GM21717 (cell line): ENCODE measurements around the gene ANKLE1.

Experiments used
- ATAC-seq: cut with Tn5 transposase; IDR thresholded peaks from one replicate; pipeline ENCODE4 v1.9.1; 2021; ENCODE audit warnings: mild to moderate bottlenecking, moderate library complexity; ENCODE audit not compliant: unreplicated experiment

ANKLE1 gene

GRCh38 chr19:17281391-17282304 is at the start of gene ANKLE1:
Gene ANKLE1 (plus strand): TSS chr19:17281901. CDS start chr19:17281921, 20 bp downstream.
- no peak for ATAC-seq

- no peak for ATAC-seq
Observed at GRCh38 chr19:17232258-17232657, 49.4 kb upstream of the ANKLE1 start.

- ATAC-seq, result no peak
Observed at GRCh38 chr19:17234911-17235299, 46.8 kb upstream of the ANKLE1 start.

GRCh38 chr19:17235300-17235970 is 46.3 kb upstream of the ANKLE1 start:
- ATAC-seq, result no peak

- ATAC-seq, result no peak
Observed at GRCh38 chr19:17235971-17236777, 45.5 kb upstream of the ANKLE1 start.

- no peak for ATAC-seq
Observed at GRCh38 chr19:17236811-17237543, 44.7 kb upstream of the ANKLE1 start.

- ATAC-seq, result no peak
Observed at GRCh38 chr19:17237747-17238706, 43.7 kb upstream of the ANKLE1 start.

GRCh38 chr19:17240062-17240752 is 41.5 kb upstream of the ANKLE1 start:
- no peak for ATAC-seq

GRCh38 chr19:17240826-17241399 is 40.8 kb upstream of the ANKLE1 start:
- no peak for ATAC-seq

GRCh38 chr19:17242431-17243208 is 39.1 kb upstream of the ANKLE1 start:
- ATAC-seq, result no peak

- no peak for ATAC-seq
Observed at GRCh38 chr19:17243211-17243829, 38.4 kb upstream of the ANKLE1 start.

GRCh38 chr19:17243830-17244617 is 37.7 kb upstream of the ANKLE1 start:
- no peak for ATAC-seq

GRCh38 chr19:17244618-17245534 is 36.8 kb upstream of the ANKLE1 start:
- no peak for ATAC-seq

GRCh38 chr19:17245535-17245984 is 36.1 kb upstream of the ANKLE1 start, which contains the start of gene NR2F6:
Gene NR2F6 (minus strand): TSS chr19:17245919. CDS start chr19:17245220, 699 bp downstream.
- ATAC-seq, result no peak
